Neural cell (in vitro differentiated cells): ENCODE data around the gene CNOT6.

Experiments used
- EP300 ChIP-seq: fragments of 450-650 bp; conservative IDR thresholded peaks from 2 replicates; pipeline ENCODE4 v1.6.1; 2014; ENCODE audit warnings: antibody characterized with exemption, mild to moderate bottlenecking, moderate library complexity; ENCODE audit not compliant: poor library complexity, severe bottlenecking
- EZH2 ChIP-seq: fragments of 200-600, 300-800 bp; shearing (Covaris generic), sonication (generic); IDR thresholded peaks from 2 replicates; pipeline ENCODE4 v1.6.1; 2014; ENCODE audit warnings: antibody characterized with exemption, low read length, borderline replicate concordance, mild to moderate bottlenecking; ENCODE audit not compliant: insufficient read depth, poor library complexity, severe bottlenecking
- MXI1 ChIP-seq: fragments of 450-650 bp; conservative IDR thresholded peaks from 2 replicates; pipeline ENCODE4 v1.6.1; 2014; ENCODE audit warnings: antibody characterized with exemption, mild to moderate bottlenecking; ENCODE audit not compliant: poor library complexity, severe bottlenecking
- POLR2AphosphoS5 ChIP-seq: IDR thresholded peaks from 2 replicates; pipeline ENCODE4 v1.6.1; 2012
- RAD21 ChIP-seq: fragments of 450-650 bp; conservative IDR thresholded peaks from 2 replicates; pipeline ENCODE4 v1.6.1; 2014; ENCODE audit warnings: antibody characterized with exemption, mild to moderate bottlenecking, moderate library complexity
- REST ChIP-seq: IDR thresholded peaks from 2 replicates; pipeline ENCODE4 v1.6.1; 2012; ENCODE audit warnings: borderline replicate concordance
- SMC3 ChIP-seq: fragments of 450-650 bp; conservative IDR thresholded peaks from 2 replicates; pipeline ENCODE4 v1.6.1; 2014; ENCODE audit warnings: antibody characterized with exemption, mild to moderate bottlenecking, moderate library complexity; ENCODE audit not compliant: poor library complexity
- TAF1 ChIP-seq: IDR thresholded peaks from 2 replicates; pipeline ENCODE4 v1.6.1; 2012; ENCODE audit warnings: low read depth
- TF ChIP-seq, protein P1 (sequence below): fragments of 450-650 bp; IDR thresholded peaks from 2 replicates; pipeline ENCODE4 v1.5.1; 2014; ENCODE audit warnings: antibody characterized with exemption, mild to moderate bottlenecking, moderate library complexity; ENCODE audit not compliant: poor library complexity, severe bottlenecking

DNA sequence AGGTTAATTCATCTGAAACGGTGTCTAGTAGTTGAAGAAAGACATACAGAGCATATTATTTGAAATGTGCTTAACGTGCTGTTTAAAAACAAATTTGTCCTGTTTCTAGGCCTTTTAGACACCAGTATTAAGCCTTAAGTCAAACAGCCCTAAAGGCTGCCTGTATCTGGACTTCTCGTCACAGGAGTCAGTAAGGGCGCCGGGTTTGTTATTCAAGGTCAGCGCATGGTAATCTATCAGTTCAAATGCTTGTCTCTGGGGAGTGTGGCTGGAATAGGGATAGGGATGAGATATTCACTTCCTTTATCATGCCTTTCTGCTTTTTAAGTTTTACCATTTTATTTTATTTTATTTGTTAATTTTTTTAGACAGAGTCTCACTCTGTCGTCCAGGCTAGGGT lies 9.4 kb upstream of the CNOT6 start:
- TF ChIP-seq MXI1 (no peak), EZH2 (no peak), POLR2AphosphoS5 (no peak), TAF1 (no peak), EP300 (no peak), REST (no peak), RAD21 (no peak), SMC3 (no peak)
- TF ChIP-seq, protein P1, sequence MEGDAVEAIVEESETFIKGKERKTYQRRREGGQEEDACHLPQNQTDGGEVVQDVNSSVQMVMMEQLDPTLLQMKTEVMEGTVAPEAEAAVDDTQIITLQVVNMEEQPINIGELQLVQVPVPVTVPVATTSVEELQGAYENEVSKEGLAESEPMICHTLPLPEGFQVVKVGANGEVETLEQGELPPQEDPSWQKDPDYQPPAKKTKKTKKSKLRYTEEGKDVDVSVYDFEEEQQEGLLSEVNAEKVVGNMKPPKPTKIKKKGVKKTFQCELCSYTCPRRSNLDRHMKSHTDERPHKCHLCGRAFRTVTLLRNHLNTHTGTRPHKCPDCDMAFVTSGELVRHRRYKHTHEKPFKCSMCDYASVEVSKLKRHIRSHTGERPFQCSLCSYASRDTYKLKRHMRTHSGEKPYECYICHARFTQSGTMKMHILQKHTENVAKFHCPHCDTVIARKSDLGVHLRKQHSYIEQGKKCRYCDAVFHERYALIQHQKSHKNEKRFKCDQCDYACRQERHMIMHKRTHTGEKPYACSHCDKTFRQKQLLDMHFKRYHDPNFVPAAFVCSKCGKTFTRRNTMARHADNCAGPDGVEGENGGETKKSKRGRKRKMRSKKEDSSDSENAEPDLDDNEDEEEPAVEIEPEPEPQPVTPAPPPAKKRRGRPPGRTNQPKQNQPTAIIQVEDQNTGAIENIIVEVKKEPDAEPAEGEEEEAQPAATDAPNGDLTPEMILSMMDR: no peak
